ENCODE results near the gene LAS1L.
"Not testable (repeated sequence)": the region's sequence is repeated elsewhere in the genome, so short reads cannot be mapped to it uniquely, and the experiment has no call there.

LAS1L gene

GRCh38 chrX:65516756-65517155, 17.8 kb downstream of the LAS1L start:
- DNase-seq, result no peak

- DNase-seq, result no peak
Measured at GRCh38 chrX:65513610-65514009, 21.0 kb downstream of the LAS1L start.

- DNase-seq, result no peak
Measured at GRCh38 chrX:65509400-65509799, 25.2 kb downstream of the LAS1L start.

GRCh38 chrX:65508851-65509250, 25.7 kb downstream of the LAS1L start:
- no peak for DNase-seq

- DNase-seq, result no peak
Measured at GRCh38 chrX:65502618-65503017, 32.0 kb downstream of the LAS1L start.

GRCh38 chrX:65493431-65493830, 41.2 kb downstream of the LAS1L start:
- DNase-seq, result no peak

GRCh38 chrX:65491620-65492019, 43.0 kb downstream of the LAS1L start:
- DNase-seq, result no peak

- no peak for DNase-seq
Measured at GRCh38 chrX:65488495-65488894, 46.1 kb downstream of the LAS1L start.

GRCh38 chrX:65480960-65481359, 53.6 kb downstream of the LAS1L start:
- no peak for DNase-seq

GRCh38 chrX:65479102-65479501, 55.5 kb downstream of the LAS1L start:
- not testable (repeated sequence) for DNase-seq

GRCh38 chrX:65476564-65476963, 58.0 kb downstream of the LAS1L start:
- DNase-seq, result no peak

GRCh38 chrX:65463550-65463949, 71.0 kb downstream of the LAS1L start:
- DNase-seq, result no peak
